K562 (cell line): ENCODE results near the gene PTRH1. TPM values are rescaled to one million over a fixed set of nuclear protein-coding genes. Genes with fewer than 3 reads are reported as not detected.
A peak's percentile ranks its signal among the peaks of the same experiment; 100 is the strongest.

Source experiments
- ARHGAP35 ChIP-seq: fragments of 450-650 bp; IDR thresholded peaks from 2 replicates; pipeline ENCODE4 v1.6.1; 2018; ENCODE audit not compliant: partially characterized antibody
- CBX1 ChIP-seq: sonication (generic); IDR thresholded peaks from 2 replicates; pipeline ENCODE4 v1.6.1; 2016; ENCODE audit warnings: antibody characterized with exemption, low read depth, mild to moderate bottlenecking
- CGGBP1 ChIP-seq: fragments of 250-450 bp; sonication (Bioruptor Pico); IDR thresholded peaks from 2 replicates; pipeline ENCODE4 v1.9.0; 2021; ENCODE audit warnings: mild to moderate bottlenecking
- DDX20 ChIP-seq: fragments of 450-650 bp; IDR thresholded peaks from 2 replicates; pipeline ENCODE4 v1.6.1; 2016; ENCODE audit warnings: missing genetic modification characterization, low read depth, mild to moderate bottlenecking, missing compliant biosample characterization, moderate library complexity
- EP400 ChIP-seq: fragments of 450-650 bp; IDR thresholded peaks from 2 replicates; pipeline ENCODE4 v1.6.1; 2017; ENCODE audit warnings: antibody characterized with exemption, mild to moderate bottlenecking, moderate library complexity
- KHSRP ChIP-seq: fragments of 450-650 bp; IDR thresholded peaks from 2 replicates; pipeline ENCODE4 v1.6.1; 2017
- MBD1 ChIP-seq: fragments of 250-450 bp; sonication (Bioruptor Pico); IDR thresholded peaks from 2 replicates; pipeline ENCODE4 v1.8.0; 2022; ENCODE audit warnings: inconsistent platforms
- MTA2 ChIP-seq: fragments of 450-650 bp; IDR thresholded peaks from 2 replicates; pipeline ENCODE4 v1.6.1; 2016; ENCODE audit warnings: low read depth
- NFIX ChIP-seq: fragments of 250-450 bp; sonication (Bioruptor Pico); IDR thresholded peaks from 2 replicates; pipeline ENCODE4 v1.4.0; 2020; ENCODE audit warnings: low read depth, mild to moderate bottlenecking, moderate library complexity
- NR0B1 ChIP-seq: fragments of 450-650 bp; IDR thresholded peaks from one replicate; pipeline ENCODE4 v1.6.1; 2018; ENCODE audit warnings: mild to moderate bottlenecking, moderate library complexity; ENCODE audit not compliant: partially characterized antibody
- RAD21 ChIP-seq, 2 experiments: fragments of 250-450 bp in 1 of 2; fragments of 450-650 bp in 1 of 2; sonication (Bioruptor Pico) in 1 of 2; formaldehyde crosslinking in 1 of 2; IDR thresholded peaks in 1 of 2; conservative IDR thresholded peaks in 1 of 2; 2 replicates each; pipeline versions ENCODE4 v1.4.0 to v1.8.0; 2020 to 2022; ENCODE audit warnings: mild to moderate bottlenecking in 2 of 2, moderate library complexity in 1 of 2
- RBM14 ChIP-seq: fragments of 200-400 bp; formaldehyde crosslinking; IDR thresholded peaks from 2 replicates; pipeline ENCODE4 v1.6.1; 2018; ENCODE audit warnings: low read depth, mild to moderate bottlenecking, low read length, moderate library complexity, borderline replicate concordance; ENCODE audit not compliant: insufficient read depth
- SMARCA5 ChIP-seq: fragments of 450-650 bp; IDR thresholded peaks from 2 replicates; pipeline ENCODE4 v1.6.1; 2016
- STAT5B ChIP-seq: fragments of 250-450 bp; sonication (Bioruptor Pico); IDR thresholded peaks from 2 replicates; pipeline ENCODE4 v1.8.0; 2021; ENCODE audit warnings: mild to moderate bottlenecking, inconsistent platforms
- TARDBP ChIP-seq: fragments of 450-650 bp; IDR thresholded peaks from 2 replicates; pipeline ENCODE4 v1.6.1; 2016
- ZKSCAN3 ChIP-seq: fragments of 250-450 bp; sonication (Bioruptor Pico); IDR thresholded peaks from 2 replicates; pipeline ENCODE4 v1.4.0; 2020
- ZKSCAN8 ChIP-seq: fragments of 200-800 bp; sonication (Bioruptor generic); IDR thresholded peaks from 2 replicates; pipeline ENCODE4 v1.6.1; 2016; ENCODE audit warnings: missing genetic modification characterization, missing compliant biosample characterization
- polyA plus RNA-seq, 8 experiments: library from polyadenylated mRNA; depleted of rRNA in 4 of 8; stranded (reverse) in 5 of 8; unstranded in 3 of 8; fragments of >200 nt; fragmentation: Nextera tagmentation in 2 of 8; fragmentation: Illumina TruSeq in 1 of 8; extraction: Ambion mirVana in 2 of 8; extraction: Trizol in 1 of 8; gene quantifications; 2 replicates each; pipeline versions ENCODE4 v1.2.1 to v1.2.3, GENCODE V29; 2011 to 2014; ENCODE audit warnings: inconsistent platforms in 1 of 8, missing spikeins in 1 of 8
- total RNA-seq, 7 experiments: library from RNA; depleted of rRNA in 6 of 7; stranded (reverse); fragments of >200 nt in 6 of 7; fragmentation: Illumina TruSeq in 2 of 7; extraction: Trizol in 2 of 7; gene quantifications; 2 replicates each; pipeline versions ENCODE4 v1.2.1 to v1.2.3, GENCODE V29; 2011 to 2021; ENCODE audit warnings: low replicate concordance in 1 of 7
- TF ChIP-seq, protein P1 (sequence below): fragments of 250-450 bp; sonication (Bioruptor Pico); IDR thresholded peaks from 2 replicates; pipeline ENCODE4 v1.5.0; 2021
- TF ChIP-seq, protein P2 (sequence below): sonication (generic); formaldehyde crosslinking; IDR thresholded peaks from 2 replicates; pipeline ENCODE4 v1.8.0; 2023; ENCODE audit warnings: mild to moderate bottlenecking, missing genetic modification reagents

The PTRH1 gene
- total and polyA plus RNA-seq, 9 of the 15 experiments (the other 6 are each of a cell fraction or from before 2014, with no cell fraction given): 0.63 to 43.1 (median 5.7) TPM

DNA sequence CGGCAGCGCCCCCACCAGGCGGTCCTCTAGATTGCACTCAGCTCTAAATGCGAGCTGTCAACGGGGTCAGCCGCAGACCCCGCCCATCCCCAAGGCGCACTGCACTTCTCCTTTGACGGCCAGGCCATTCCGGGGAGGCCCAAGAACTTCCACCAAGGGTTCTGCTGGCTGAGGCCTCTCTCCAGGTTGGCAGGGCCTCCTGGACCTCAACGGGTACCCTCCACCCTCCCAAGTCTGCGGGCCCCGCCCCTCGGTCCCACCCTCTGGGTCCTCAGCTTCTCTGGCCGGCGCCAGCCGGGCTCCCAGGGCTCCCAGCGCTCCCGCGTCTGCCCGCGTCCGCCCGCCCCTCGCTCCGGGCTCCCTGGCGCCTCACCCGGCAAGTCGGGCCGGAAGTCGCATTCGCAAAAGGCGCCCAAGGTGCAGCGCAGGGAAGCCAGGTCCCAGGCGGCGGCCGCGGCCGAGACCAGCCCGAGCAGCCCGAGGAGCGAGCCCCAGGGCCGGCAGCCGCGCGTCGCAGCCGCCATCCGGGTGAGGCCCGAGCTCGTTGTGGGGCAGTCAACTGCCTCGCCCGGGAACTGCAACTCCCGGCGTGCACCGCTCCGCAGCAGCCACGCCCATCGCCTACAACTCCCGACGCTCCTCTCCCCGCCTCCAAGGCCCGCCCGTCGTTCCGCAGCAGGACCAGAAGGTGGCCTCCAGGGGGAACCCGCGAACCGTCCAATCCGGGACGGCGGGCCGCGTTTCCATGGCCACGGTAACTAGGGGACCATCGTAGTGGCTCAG is 19.5 kb upstream of the PTRH1 start, which contains the start of gene TOR2A (continued):
- TF ChIP-seq, protein P1, sequence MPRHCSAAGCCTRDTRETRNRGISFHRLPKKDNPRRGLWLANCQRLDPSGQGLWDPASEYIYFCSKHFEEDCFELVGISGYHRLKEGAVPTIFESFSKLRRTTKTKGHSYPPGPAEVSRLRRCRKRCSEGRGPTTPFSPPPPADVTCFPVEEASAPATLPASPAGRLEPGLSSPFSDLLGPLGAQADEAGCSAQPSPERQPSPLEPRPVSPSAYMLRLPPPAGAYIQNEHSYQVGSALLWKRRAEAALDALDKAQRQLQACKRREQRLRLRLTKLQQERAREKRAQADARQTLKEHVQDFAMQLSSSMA (CRISPR knock-in tag): no peak
- no peak; the same call in 1 of the 2 replicates for TF ChIP-seq TARDBP
- TF ChIP-seq SMARCA5: no peak
- TF ChIP-seq STAT5B (CRISPR knock-in tag): no peak
- TF ChIP-seq NFIX (CRISPR knock-in tag): no peak
- TF ChIP-seq ZKSCAN8 (CRISPR knock-in tag): no peak
- no peak for TF ChIP-seq KHSRP
- peak; percentile 98 to 99 for TF ChIP-seq RAD21 (CRISPR knock-in tag; conservative IDR thresholded peaks at IDR 0.05 in 1 of 2, IDR thresholded peaks at IDR 0.05 in 1 of 2)
- no peak for TF ChIP-seq MTA2
- no peak; the same call in 1 of the 2 replicates for TF ChIP-seq CBX1
- TF ChIP-seq ZKSCAN3: no peak
- no peak for TF ChIP-seq MBD1 (CRISPR knock-in tag)
- no peak for TF ChIP-seq DDX20 (tag)
- TF ChIP-seq RBM14: no peak
- no peak for TF ChIP-seq CGGBP1 (CRISPR knock-in tag)
- TF ChIP-seq NR0B1: no peak
- TF ChIP-seq, protein P2, sequence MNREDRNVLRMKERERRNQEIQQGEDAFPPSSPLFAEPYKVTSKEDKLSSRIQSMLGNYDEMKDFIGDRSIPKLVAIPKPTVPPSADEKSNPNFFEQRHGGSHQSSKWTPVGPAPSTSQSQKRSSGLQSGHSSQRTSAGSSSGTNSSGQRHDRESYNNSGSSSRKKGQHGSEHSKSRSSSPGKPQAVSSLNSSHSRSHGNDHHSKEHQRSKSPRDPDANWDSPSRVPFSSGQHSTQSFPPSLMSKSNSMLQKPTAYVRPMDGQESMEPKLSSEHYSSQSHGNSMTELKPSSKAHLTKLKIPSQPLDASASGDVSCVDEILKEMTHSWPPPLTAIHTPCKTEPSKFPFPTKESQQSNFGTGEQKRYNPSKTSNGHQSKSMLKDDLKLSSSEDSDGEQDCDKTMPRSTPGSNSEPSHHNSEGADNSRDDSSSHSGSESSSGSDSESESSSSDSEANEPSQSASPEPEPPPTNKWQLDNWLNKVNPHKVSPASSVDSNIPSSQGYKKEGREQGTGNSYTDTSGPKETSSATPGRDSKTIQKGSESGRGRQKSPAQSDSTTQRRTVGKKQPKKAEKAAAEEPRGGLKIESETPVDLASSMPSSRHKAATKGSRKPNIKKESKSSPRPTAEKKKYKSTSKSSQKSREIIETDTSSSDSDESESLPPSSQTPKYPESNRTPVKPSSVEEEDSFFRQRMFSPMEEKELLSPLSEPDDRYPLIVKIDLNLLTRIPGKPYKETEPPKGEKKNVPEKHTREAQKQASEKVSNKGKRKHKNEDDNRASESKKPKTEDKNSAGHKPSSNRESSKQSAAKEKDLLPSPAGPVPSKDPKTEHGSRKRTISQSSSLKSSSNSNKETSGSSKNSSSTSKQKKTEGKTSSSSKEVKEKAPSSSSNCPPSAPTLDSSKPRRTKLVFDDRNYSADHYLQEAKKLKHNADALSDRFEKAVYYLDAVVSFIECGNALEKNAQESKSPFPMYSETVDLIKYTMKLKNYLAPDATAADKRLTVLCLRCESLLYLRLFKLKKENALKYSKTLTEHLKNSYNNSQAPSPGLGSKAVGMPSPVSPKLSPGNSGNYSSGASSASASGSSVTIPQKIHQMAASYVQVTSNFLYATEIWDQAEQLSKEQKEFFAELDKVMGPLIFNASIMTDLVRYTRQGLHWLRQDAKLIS (CRISPR knock-in tag): no peak
- TF ChIP-seq ARHGAP35: no peak
- peak; percentile 66 for TF ChIP-seq EP400
